SH-SY5Y (cell line): ENCODE data around the gene C11orf24.

Source experiments
- GATA2 ChIP-seq: IDR thresholded peaks from 2 replicates; pipeline ENCODE4 v1.6.1; 2011; ENCODE audit warnings: mild to moderate bottlenecking, low read depth, low read length
- GATA3 ChIP-seq: IDR thresholded peaks from 2 replicates; pipeline ENCODE4 v1.6.1; 2011; ENCODE audit warnings: low read depth, mild to moderate bottlenecking, low read length, moderate library complexity

DNA sequence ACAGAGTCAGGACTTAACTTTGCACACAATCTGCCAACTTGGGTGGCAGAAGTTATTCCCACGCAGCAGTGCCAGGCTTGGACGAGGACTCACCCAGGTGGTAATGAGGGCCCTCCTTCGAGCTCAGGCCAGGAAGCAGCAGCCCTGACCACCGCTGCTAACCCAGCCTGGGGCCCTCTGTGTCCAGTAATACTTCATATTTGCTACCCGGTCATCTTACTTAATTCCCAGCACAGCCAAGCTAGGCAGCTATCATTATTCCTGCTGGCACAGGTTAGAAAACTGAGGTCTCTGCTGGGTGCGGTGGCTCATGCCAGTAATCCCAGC lies 25.2 kb upstream of the C11orf24 start:
- TF ChIP-seq GATA2 (no peak), GATA3 (no peak)
